ENCODE measurements around the gene MCCC2. TPM values are rescaled to one million over a fixed set of nuclear protein-coding genes. Genes with fewer than 3 reads are reported as not detected.

The MCCC2 gene
- total RNA-seq, 1 experiment from 2014 or later = 47.2 TPM

GRCh38 chr5:71706906-71707305 lies 119.8 kb downstream of the MCCC2 start:
- ChIA-PET POLR2A (no interaction called here), CTCF (interaction anchor here (2.1 kb wide), 1 partner anchor 9 kb away, joined by 8 read pairs; no protein-coding TSS in a partner anchor), RAD21 (ENCODE audit: low non-redundant PET in 1 of 2, low total read pairs in 2 of 2, uncharacterized antibody in 2 of 2, unreplicated experiment in 2 of 2) (no interaction called here)
- TF ChIP-seq EGR1 (IDR thresholded peaks at IDR 0.05; ENCODE audit: low read depth) (no peak), CBX3 (IDR thresholded peaks at IDR 0.05; ENCODE audit: low read depth) (no peak), TCF7L2 (IDR thresholded peaks at IDR 0.05; ENCODE audit: borderline replicate concordance, extremely low read depth, insufficient read depth, insufficient read length) (no peak), EZH2 (IDR thresholded peaks at IDR 0.05) (no peak), ATF3 (IDR thresholded peaks at IDR 0.05) (no peak), EZH2phosphoT487 (IDR thresholded peaks at IDR 0.05; ENCODE audit: borderline replicate concordance) (no peak), POLR2AphosphoS5 (IDR thresholded peaks at IDR 0.05; ENCODE audit: low read depth, low read length) (no peak)
- ATAC-seq = no peak
- no peaks in the 10 kb centered on the region for H4K20me1 ChIP-seq (ENCODE audit: insufficient read depth)
- no peaks in the 10 kb centered on the region for H3K9me3 ChIP-seq (ENCODE audit: control insufficient read depth in 1 of 2, insufficient read depth in 1 of 2, low read depth in 1 of 2, low read length in 2 of 2)
- intact Hi-C loops (cut with micrococcal nuclease) = no loop called here
- no peak overlapping the region for H3K9ac ChIP-seq (ENCODE audit: low read length)
- no peak overlapping the region for H2AFZ ChIP-seq (ENCODE audit: low read depth, low read length, poor library complexity, severe bottlenecking)
- DNase-seq (ENCODE audit: low read depth, low spot score) = no peak
- no peak overlapping the region for H3K4me3 ChIP-seq (replicated peaks in 1 of 2; ENCODE audit: low read depth in 1 of 2, low read length in 2 of 2)
- no peak overlapping the region for H3K27ac ChIP-seq (ENCODE audit: low read depth, low read length)
- no TSS peak for BruUV-seq (replicated peaks)
- no peaks in the 10 kb centered on the region for H3K79me2 ChIP-seq (ENCODE audit: insufficient read depth, low read length)
- H3K4me2 ChIP-seq (ENCODE audit: low read length) = no peak overlapping the region
- H3K27me3 ChIP-seq (ENCODE audit: insufficient read depth, low read length) = peaks cover 38% of the 10 kb centered on the region
- H3K4me1 ChIP-seq (ENCODE audit: control insufficient read depth in 1 of 2, insufficient read depth in 2 of 2, low read length in 2 of 2) = no peaks in the 10 kb centered on the region
- H3K36me3 ChIP-seq (ENCODE audit: control insufficient read depth in 1 of 2, insufficient read depth in 2 of 2, low read length in 2 of 2) = no peaks in the 10 kb centered on the region
- no peaks in the 10 kb centered on the region for H3K9me2 ChIP-seq (ENCODE audit: insufficient read depth)

Other genes starting within 250 kb of the MCCC2 start
- gene BDP1, start 131.7 kb upstream of the MCCC2 start, total RNA-seq (2021; ENCODE audit: unreplicated experiment) = 22.0 TPM
- gene CARTPT, start 131.9 kb downstream of the MCCC2 start, total RNA-seq (2021; ENCODE audit: unreplicated experiment) = not detected

All from HCT116 (cell line).